ENCODE data around the gene INSC. TPM values are rescaled to one million over a fixed set of nuclear protein-coding genes. Genes with fewer than 3 reads are reported as not detected.

The INSC gene
- total and polyA plus RNA-seq, 2 of the 8 experiments (the other 6 are each of a cell fraction or from before 2014, with no cell fraction given) = 0.58 to 0.59 TPM

GRCh38 chr11:15170698-15171097 is 56.0 kb downstream of the INSC start (continued):
- no peak for TF ChIP-seq CHD7 (IDR thresholded peaks at IDR 0.05; ENCODE audit: insufficient replicate concordance, low read length)
- TF ChIP-seq FOSL1 (IDR thresholded peaks at IDR 0.05; ENCODE audit: insufficient read depth, low read depth, low read length) = no peak
- TF ChIP-seq POU5F1 (IDR thresholded peaks at IDR 0.05; ENCODE audit: low read depth, low read length) = no peak
- no peak for TF ChIP-seq BACH1 (IDR thresholded peaks at IDR 0.05; ENCODE audit: low read length)
- TF ChIP-seq TCF12 (IDR thresholded peaks at IDR 0.05; ENCODE audit: low read depth, low read length) = no peak
- TF ChIP-seq CREB1 (IDR thresholded peaks at IDR 0.05) = no peak
- TF ChIP-seq RNF2 (IDR thresholded peaks at IDR 0.05; ENCODE audit: borderline replicate concordance, low read depth, low read length, missing control alignments, poor library complexity, severe bottlenecking) = no peak
- no peak for TF ChIP-seq SIX5 (IDR thresholded peaks at IDR 0.05; ENCODE audit: low read depth, low read length)
- no peak for TF ChIP-seq BCL11A (IDR thresholded peaks at IDR 0.05; ENCODE audit: low read depth in 2 of 2, low read length in 2 of 2)
- no peak for TF ChIP-seq RXRA (IDR thresholded peaks at IDR 0.05; ENCODE audit: insufficient read depth, low read depth, low read length)
- TF ChIP-seq SP4 (IDR thresholded peaks at IDR 0.05; ENCODE audit: low read length) = no peak
